Skeletal muscle satellite cell (primary cell): ENCODE results near the gene MIEN1. TPM values are rescaled to one million over a fixed set of nuclear protein-coding genes. Genes with fewer than 3 reads are reported as not detected.

Source experiments
- H3K27me3 ChIP-seq: 2 replicates; pipeline ENCODE4 v1.7.0; 2013; ENCODE audit warnings: low read length; ENCODE audit not compliant: control insufficient read depth, insufficient read depth
- H3K36me3 ChIP-seq: 2 replicates; pipeline ENCODE4 v1.7.0; 2013; ENCODE audit warnings: mild to moderate bottlenecking, control low read depth, low read length; ENCODE audit not compliant: insufficient read depth
- H3K4me1 ChIP-seq: 2 replicates; pipeline ENCODE4 v1.7.0; 2013; ENCODE audit warnings: low read length; ENCODE audit not compliant: control insufficient read depth, insufficient read depth
- H3K4me2 ChIP-seq: 2 replicates; pipeline ENCODE4 v1.7.0; 2013; ENCODE audit warnings: mild to moderate bottlenecking, low read length
- H3K4me3 ChIP-seq: 2 replicates; pipeline ENCODE4 v1.7.0; 2013; ENCODE audit warnings: low read length
- H3K9ac ChIP-seq: 2 replicates; pipeline ENCODE4 v1.7.0; 2013; ENCODE audit warnings: mild to moderate bottlenecking, low read depth, low read length, moderate library complexity
- H3K9me3 ChIP-seq: replicated peaks from 2 replicates; pipeline ENCODE4 v1.7.0; 2013; ENCODE audit warnings: mild to moderate bottlenecking, control low read depth, low read length
- small RNA-seq: library from RNA; depleted of rRNA; stranded (forward); fragments of <200 nt; gene quantifications from one replicate; pipeline ENCODE3, GENCODE V24; 2012

The MIEN1 gene

DNA sequence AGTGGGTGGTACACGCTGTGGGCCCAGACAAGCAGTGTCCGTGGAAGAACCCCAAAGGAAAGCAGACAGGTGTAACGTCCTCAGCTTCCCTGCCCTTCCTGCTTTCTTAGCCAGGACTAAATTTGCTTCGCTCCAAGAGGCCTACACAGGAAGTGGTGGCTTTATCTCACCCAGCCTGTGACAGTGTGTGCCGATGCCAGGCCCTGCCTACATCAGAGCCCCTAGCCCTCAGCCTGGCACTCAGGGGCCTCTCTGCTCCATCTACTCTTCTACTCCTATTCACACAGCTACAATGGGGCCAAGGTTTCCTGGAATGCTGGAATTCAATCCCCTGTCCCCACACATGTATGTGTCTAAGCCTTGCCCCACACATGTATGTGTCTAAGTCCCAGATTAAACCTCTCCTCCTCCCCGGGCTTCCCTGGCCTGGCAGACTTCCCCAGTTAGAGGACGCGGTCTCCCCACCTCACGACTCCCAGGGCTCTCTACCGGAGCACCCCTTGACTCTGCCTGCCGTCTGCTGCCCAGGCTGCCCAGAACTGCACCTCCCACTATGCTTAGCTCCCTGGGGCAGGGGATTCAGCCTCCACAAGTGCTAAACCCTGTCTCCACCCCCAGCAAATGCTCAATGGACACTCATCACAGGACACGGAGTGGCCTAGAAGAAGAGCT, 50.7 kb downstream of the MIEN1 start:
- Histone ChIP-seq H3K9me3 (no peaks in the 10 kb centered on the region), H3K9ac (no peak overlapping the region), H3K36me3 (no peaks in the 10 kb centered on the region), H3K27me3 (no peaks in the 10 kb centered on the region), H3K4me1 (no peaks in the 10 kb centered on the region), H3K4me2 (no peak overlapping the region), H3K4me3 (no peak overlapping the region)

Small RNAs within 50 kb of the gene (small RNA-seq; reads per million reads assigned to genes)
- not detected for gene MIR4728
